Esophagus mucosa (tissue), 1 donor: ENCODE data around the gene GCN1. TPM values are rescaled to one million over a fixed set of nuclear protein-coding genes. Genes with fewer than 3 reads are reported as not detected.
"Not testable (repeated sequence)": the region's sequence is repeated elsewhere in the genome, so short reads cannot be mapped to it uniquely, and the experiment has no call there.

Experiments
- ATAC-seq: fragments of 200-7000 bp; cut with Tn5 transposase; one replicate; pipeline ENCODE4 v1.9.1; 2020
- total RNA-seq: library from RNA; stranded (reverse); gene quantifications from one replicate; pipeline ENCODE4 v1.2.4, GENCODE V29; 2023
- donor health status: DM: yes; HTN: yes; CAD: no.

Gene GCN1
- total RNA-seq, 1 donor from 2014 or later: 65.0 TPM

- ATAC-seq: no peak
These were observed 20.3 kb upstream of the GCN1 start for GRCh38 chr12:120214626-120215356.

DNA sequence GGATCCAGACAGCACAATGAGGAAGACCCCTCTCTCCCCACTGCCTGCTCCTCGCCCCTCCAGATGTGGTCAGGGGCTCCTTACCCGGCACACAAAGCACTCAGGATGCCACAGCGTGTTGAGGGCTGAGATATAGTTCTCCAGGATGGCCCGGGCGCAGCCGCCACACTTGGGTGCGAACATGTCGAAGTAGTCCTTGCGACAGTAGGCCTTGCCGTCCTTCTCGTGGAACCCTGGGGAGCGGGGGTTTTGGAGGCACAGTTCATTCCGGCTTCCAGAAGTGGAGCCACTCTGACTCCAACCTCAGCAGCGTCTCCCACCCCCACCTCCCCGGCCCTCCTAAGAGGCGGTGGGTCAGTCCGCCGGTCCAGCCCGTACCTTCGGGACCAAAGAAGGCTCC, 19.2 kb upstream of the GCN1 start:
- ATAC-seq: no peak

- not testable (repeated sequence) for ATAC-seq
These were observed 18.7 kb upstream of the GCN1 start for GRCh38 chr12:120213182-120213581.

DNA sequence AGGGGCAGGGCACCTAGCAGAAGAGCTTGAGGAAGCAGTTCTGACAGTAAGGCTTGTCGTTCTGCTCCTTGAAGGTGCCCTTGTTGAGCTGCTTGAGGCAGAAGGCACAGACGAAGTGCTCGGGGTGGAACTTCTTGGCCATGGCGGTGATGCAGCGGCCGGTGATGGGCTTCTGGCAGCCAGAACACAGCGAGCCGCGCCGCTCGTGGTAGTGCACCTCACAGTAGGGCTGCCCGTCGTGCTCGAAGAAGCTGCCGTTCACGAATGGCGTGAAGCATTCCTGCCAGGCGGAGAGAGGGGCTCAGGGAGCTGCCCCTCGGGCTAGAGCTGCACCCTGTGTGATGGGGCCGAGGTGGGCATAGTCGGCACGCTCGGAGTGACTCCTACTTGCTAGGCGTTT, 17.8 kb upstream of the GCN1 start:
- no peak for ATAC-seq

- ATAC-seq: no peak
These were observed 17.4 kb upstream of the GCN1 start for GRCh38 chr12:120211904-120212283.

GRCh38 chr12:120211243-120211903, 16.9 kb upstream of the GCN1 start:
- no peak for ATAC-seq

DNA sequence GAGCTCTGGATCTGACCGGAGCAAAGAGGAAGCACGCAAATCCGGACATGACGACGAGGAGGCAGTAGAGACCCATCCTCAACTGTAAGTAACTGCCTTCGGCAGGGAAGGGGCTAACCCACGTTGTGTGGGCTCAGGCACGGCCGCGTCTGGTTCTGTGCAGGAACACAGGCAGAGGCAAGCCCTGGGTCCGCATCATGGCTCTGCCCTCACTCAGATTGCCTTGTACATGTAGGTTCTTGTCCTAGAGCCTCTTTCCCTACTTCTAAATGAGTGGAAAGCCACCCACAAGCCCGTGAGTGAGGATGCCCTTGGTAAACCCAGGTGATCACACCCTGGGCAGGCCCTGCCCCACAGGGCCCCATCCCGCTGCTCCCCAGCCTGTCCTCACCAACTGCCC, 15.3 kb upstream of the GCN1 start:
- ATAC-seq: peak; percentile 70

DNA sequence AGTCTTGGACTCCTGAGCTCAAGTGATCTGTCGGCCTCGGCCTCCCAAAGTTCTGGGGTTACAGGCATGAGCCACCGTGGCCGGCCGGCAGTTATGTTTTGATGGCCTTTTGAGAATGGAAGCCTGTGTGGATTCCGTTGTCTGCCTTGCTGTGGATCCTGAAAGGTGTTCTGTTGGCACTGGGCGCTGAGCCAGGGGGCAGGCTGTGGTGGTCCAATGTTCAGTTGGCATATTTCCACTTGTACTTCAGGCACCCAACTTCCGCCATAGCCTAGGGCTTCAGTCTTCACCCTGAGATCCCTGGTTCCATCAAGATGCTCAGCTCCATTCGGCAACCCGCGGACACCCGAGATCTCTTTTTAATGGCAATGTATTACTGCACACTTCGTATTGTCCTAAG, 12.7 kb upstream of the GCN1 start:
- ATAC-seq: no peak

- ATAC-seq: not testable (repeated sequence)
These were observed 12.3 kb upstream of the GCN1 start for GRCh38 chr12:120206781-120207180.

GRCh38 chr12:120206228-120206627, 11.7 kb upstream of the GCN1 start:
- no peak for ATAC-seq

DNA sequence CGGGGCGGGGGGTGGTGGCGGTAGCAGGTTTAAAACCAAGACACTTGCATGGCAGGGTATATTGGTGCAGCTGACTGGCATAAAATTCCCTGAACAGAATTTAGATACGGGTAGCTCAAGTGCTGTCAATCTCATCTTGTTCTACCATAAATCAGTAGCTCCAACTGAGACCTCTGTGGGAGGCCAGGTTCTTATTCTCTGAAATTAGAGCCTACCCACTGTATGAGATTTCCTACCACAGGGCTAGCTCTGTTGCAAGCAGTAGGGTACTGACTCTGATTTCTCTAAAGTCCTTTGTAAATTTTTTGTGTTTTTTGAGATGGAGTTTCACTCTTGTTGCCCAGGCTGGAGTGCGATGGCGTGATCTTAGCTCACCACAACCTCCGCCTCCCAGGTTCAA, 9.7 kb upstream of the GCN1 start:
- ATAC-seq: no peak

DNA sequence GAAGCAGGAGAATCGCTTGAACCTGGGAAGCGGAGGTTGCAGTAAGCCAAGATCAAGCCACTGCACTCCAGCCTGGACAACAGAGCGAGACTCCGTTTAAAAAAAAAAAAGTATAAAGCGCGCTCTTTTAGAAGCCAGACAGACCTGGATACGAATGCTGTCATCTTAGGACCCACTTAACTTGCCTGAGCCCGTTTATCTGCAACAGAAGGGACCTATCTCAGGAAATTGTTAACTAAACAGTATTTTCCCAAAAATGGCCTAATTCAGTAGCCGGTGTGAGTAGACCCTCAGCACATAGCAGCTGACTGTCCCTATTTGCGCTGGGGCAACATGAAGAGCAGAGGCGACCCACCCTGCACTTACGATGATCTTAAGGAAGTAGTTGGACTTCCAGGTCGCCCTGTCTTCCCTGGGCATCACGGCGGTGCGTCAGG, 5.9 kb upstream of the GCN1 start:
- no peak for ATAC-seq

GRCh38 chr12:120199595-120200306, 5.2 kb upstream of the GCN1 start:
- ATAC-seq: peak; percentile 51

- ATAC-seq: no peak
These were observed 4.5 kb upstream of the GCN1 start for GRCh38 chr12:120199025-120199424.

DNA sequence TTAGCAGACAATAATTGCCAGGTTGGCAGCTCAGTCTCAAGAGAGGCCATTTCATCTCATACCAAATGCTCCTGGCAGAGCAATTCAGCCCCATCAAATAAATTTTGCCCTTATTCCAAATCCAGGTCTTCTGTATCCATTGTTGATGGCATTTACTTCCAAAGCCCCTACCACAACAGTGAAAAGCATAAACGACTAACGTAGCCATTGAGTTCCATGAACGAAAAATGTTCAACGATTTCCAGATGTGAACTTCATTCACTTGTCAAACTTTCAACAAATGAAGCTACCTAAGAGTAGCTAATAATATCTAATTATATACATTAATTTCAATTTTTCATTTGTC, 3.0 kb upstream of the GCN1 start:
- ATAC-seq: no peak

DNA sequence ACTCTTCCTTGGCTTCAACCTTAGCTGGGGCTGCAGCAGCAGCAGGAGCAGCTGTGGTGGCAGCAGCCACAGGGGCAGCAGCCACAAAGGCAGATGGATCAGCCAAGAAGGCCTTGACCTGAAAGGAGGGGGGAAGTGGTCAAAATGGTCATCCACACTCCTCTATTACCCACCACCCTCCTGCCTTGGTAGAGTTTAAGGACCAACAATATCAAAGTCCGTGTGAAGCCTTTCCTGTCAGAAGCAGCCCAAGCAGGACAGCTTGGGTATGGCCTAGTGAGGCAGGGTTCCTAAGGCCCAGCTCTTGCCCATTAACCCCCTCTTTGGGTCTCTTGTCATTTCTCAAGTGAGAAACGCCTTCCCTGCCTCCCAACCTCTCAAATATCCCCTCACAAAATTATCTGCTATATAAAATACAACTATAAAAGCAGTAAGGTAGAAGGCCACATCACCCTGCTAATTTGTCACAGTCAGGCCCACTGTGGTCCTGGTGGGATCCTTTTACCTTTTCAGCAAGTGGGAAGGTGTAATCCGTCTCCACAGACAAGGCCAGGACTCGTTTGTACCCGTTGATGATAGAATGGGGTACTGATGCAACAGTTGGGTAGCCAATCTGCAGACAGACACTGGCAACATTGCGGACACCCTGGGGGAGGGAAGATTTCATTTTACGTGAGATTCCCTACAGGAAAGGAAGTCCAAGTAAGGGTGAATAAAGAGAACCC, 2.5 kb upstream of the GCN1 start:
- ATAC-seq: not testable (repeated sequence)

DNA sequence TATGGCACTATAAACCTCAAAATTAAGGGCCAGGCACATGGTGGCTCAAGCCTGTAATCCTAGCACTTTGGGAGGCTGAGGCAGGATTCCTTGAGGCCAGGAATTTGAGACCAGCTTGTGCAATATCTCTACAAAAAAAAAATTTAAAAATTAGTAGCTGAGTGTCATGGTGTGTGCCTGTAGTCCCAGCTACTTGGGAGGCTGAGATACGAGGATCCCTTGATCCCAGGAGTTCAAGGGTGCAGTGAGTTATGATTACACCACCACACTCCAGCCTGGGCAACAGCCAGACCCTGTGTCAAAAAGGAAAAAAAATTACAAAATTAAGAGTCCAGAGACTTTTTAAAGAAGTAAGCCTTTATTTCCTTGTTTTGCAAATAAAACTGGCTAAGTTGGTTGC, 1.8 kb upstream of the GCN1 start:
- no peak for ATAC-seq

- ATAC-seq: no peak
These were observed 335 bp downstream of the GCN1 start for GRCh38 chr12:120194226-120194533.

DNA sequence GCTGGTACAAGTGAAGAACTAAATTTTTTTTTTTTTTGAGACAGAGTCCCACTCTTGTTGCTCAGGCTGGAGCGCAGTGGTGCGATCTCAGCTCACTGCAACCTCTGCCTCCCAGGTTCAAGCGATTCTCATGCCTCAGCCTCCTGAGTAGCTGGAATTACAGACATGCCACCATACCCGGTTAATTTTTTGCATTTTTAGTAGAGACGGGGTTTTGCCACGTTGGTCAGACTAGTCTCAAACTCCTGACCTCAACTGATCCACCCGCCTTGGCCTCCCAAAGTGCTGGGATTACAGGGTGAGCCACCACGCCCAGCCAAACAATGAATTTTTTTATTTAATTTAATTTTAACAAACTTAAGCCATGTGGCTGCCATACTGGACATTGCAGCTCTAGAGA, 1.2 kb downstream of the GCN1 start:
- not testable (repeated sequence) for ATAC-seq

DNA sequence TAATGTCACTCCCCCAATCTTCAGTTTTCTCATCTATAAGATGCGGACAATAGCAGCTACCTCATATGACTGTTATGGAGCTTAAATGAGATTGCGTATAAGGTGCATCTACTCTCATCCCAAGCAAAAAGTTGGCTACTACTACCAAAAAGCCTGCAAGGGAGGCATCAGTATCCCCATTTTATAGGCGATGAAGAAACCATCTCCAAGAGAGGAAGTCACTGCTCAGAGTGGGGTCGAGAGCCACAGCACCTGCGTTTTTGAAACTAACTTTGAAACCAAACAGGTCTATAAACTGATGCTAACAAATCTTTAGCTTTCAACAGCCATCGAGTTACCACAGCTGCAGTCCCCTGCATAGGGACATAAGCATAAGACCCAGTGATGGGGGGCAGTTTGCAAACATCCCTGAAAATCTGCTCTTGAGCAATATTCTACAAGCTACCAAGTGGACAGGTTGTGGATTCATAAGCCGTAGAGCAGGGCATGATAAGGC, 3.5 kb downstream of the GCN1 start:
- ATAC-seq: no peak

- no peak for ATAC-seq
These were observed 4.1 kb downstream of the GCN1 start for GRCh38 chr12:120190386-120190785.

DNA sequence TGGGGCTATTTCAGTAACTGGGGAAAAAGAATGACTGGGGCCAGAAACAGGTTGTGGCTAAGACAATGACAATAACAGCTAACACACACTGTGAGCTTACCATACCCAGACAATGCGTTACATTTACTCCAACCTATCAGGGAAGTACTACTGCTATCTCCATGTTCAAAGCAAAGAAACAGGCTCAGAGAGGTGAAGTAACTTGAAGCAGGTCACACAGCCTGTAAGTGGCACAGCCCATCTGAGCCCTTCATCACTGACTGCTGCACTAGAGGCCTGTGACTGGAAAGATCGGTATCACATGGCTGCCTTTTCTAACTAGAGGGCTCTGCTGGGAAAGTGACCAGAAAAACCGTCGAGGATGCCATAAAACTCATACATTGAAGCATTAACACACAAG, 7.9 kb downstream of the GCN1 start:
- no peak for ATAC-seq

- no peak for ATAC-seq
These were observed 11.3 kb downstream of the GCN1 start for GRCh38 chr12:120183211-120183631.
